Muscle layer of colon (tissue), 2 donors: ENCODE data around the gene FOXB2.

ENCODE experiments used
- H3K27ac ChIP-seq: one replicate; pipeline ENCODE4 v1.7.0; 2013; ENCODE audit warnings: low read depth, mild to moderate bottlenecking, low read length, moderate library complexity
- H3K27me3 ChIP-seq, 2 donors: one replicate each; pipeline ENCODE4 v1.7.0; 2013; ENCODE audit warnings: low read length in 2 of 2, mild to moderate bottlenecking in 2 of 2; ENCODE audit not compliant: insufficient read depth in 2 of 2, control insufficient read depth in 1 of 2
- H3K36me3 ChIP-seq: one replicate; pipeline ENCODE4 v1.7.0; 2013; ENCODE audit warnings: mild to moderate bottlenecking, low read length; ENCODE audit not compliant: insufficient read depth
- H3K4me1 ChIP-seq: one replicate; pipeline ENCODE4 v1.7.0; 2013; ENCODE audit warnings: mild to moderate bottlenecking, low read length; ENCODE audit not compliant: insufficient read depth
- H3K4me3 ChIP-seq, 2 donors: one replicate each; pipeline ENCODE4 v1.7.0; 2013; ENCODE audit warnings: low read length in 2 of 2, low read depth in 1 of 2, mild to moderate bottlenecking in 1 of 2, moderate library complexity in 1 of 2
- H3K9ac ChIP-seq: one replicate; pipeline ENCODE4 v1.7.0; 2013; ENCODE audit warnings: low read length
- H3K9me3 ChIP-seq: one replicate; pipeline ENCODE4 v1.7.0; 2013; ENCODE audit warnings: mild to moderate bottlenecking, low read length
- donor health status: abdominal sarcoma.
- donor health status: Adenocarcinoma of cecum.

FOXB2 gene

DNA sequence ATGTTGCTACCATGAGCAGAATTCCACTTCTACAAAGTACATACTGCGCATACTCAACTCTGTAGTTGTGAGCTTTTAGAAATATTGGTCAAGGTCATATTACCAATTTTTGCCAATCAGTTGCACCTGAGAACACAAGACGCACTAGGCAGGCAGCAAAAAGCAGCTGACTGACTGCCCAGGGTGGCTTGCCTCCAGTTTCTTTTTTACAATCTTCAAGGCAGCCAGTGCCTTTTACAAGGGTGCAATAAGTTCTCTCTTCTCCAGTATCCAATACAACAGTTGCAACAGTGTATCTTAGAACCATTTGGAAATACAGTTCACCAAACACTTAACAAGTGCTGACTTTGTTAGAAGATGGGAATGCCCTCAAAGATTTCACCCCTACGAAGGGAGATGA is 16.1 kb upstream of the FOXB2 start:
- H3K36me3 ChIP-seq: no peaks in the 10 kb centered on the region
- H3K4me1 ChIP-seq: no peaks in the 10 kb centered on the region
- no peaks in the 10 kb centered on the region for H3K27me3 ChIP-seq
- H3K9me3 ChIP-seq: no peaks in the 10 kb centered on the region
- no peak overlapping the region for H3K27ac ChIP-seq
- no peak overlapping the region for H3K4me3 ChIP-seq
- H3K9ac ChIP-seq: no peak overlapping the region

DNA sequence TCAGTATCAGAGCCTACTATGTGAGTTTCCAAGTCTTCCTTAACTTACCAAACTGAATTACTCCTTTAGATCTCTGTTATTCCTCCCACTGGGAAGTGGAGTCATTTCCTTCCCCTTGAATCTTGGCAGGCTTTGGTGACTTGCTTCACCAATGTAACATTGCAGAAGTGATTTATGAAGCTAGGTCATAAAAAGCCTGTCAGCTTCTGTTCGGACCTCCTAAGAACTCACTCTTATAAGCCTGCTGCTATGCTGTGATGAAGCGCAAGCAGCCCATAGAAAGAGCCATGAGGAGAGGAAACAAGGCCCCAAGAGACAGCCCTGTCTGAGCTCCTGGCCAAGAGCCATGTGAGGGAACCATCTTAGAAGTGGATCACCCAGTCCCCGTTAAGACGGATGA is 14.2 kb upstream of the FOXB2 start:
- Histone ChIP-seq H3K9ac (no peak overlapping the region), H3K27ac (no peak overlapping the region), H3K4me3 (no peak overlapping the region), H3K4me1 (no peaks in the 10 kb centered on the region), H3K27me3 (peaks cover 7 to 9% of the 10 kb centered on the region in 2 donors), H3K36me3 (no peaks in the 10 kb centered on the region), H3K9me3 (no peaks in the 10 kb centered on the region)

DNA sequence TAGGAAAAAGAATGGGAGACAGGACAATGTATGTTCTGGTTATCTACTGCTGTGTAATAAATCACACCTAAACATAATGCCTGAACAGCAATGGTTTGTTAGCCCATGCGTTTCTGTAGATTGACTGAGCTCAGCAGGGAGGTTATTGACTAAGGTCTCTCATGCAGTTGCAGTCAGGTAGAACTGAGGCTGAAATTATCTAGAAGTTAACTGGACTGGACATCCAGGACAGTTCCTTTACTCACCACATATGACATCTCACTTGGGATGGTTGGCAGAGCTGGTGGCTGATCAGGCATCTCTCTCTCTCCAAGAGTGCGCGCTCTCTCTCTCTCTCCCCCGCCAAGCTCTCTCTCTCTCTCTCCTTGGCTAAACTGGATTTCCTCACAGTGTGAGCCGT is 8.9 kb upstream of the FOXB2 start:
- Histone ChIP-seq H3K4me3 (no peak overlapping the region), H3K9ac (no peak overlapping the region), H3K27me3 (peaks cover 59 to 62% of the 10 kb centered on the region in 2 donors), H3K4me1 (peaks cover 12% of the 10 kb centered on the region), H3K9me3 (peaks cover 19% of the 10 kb centered on the region), H3K36me3 (no peaks in the 10 kb centered on the region), H3K27ac (no peak overlapping the region)

DNA sequence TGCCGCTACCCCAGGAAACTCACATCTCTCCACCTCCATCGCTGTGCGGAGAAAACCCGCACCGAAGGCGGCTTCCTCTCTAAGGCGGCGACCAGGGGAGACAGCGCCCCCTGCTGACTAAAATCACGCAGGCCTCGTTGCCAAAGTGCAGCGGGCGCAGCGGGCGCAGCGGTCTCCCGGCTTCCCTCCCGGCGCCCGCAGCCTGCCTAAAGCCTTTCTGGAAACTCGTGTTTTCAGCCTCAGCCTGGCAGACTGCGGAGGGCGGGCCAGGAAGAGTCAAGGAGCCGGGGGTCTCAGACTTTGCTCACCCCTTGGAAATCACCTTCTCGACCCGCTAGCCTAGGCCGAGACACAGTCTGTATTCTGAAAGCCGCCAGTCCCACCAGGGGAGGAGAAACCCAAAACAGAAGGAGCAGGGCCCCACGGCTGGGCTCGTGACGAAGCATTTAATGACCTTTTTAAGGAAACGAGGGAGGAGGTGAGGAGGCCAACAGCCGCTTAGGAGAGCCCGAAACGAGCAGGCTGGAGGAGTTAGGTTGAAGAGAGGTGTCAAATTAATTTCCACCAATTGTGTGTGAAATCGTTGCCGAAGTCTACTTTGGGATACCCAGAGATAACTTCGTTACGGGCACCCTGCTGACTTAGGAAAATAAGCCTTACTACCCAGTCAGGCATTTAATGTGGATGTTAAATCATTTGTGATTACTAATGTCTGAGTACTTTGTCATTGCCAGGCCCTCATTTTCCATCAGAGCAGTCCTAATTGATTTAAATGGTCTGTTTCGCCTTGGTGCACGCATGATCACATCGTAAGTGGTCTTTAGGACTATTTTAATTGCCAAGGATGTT is 7.3 kb upstream of the FOXB2 start:
- Histone ChIP-seq H3K4me3 (peak overlapping the region; percentile 32 to 53), H3K4me1 (peaks cover 22% of the 10 kb centered on the region), H3K27ac (no peak overlapping the region), H3K9ac (no peak overlapping the region), H3K27me3 (peaks cover 75 to 79% of the 10 kb centered on the region in 2 donors), H3K36me3 (no peaks in the 10 kb centered on the region), H3K9me3 (peaks cover 19% of the 10 kb centered on the region)

DNA sequence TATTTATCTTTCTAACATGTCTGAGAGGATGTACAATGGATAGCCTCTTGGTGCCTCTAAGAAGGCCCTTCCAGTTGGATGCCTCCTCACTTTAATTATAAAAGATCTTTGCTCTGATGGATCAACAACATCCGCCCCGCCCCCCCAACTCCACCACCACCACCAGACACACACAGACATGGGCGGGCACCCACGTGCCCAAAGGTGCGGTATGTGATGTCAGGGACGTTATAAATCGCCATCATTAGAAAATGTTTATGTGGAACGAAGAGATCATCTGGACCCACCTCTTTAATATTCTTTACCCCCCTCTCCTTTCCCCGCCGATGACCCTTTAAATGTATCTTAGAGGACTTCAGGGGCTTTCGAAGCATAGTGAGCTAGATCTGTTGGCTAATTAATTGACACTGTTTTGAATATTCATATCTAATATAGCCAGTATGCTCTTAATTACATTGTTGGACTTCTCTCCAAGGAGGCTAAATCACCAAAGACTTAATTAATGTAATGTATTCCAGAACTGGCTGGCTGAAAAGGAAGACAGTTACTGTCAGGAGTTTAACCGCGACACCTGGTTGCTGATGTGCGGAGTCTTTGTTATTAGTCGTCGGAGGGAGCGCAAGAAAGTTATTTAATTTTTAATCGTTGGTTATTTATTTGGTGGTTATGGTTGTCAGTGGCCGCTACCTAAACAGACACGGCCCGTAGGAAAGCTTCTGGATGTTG is 6.1 kb upstream of the FOXB2 start:
- Histone ChIP-seq H3K4me1 (peaks cover 29% of the 10 kb centered on the region), H3K4me3 (no peak overlapping the region), H3K9me3 (peaks cover 22% of the 10 kb centered on the region), H3K27me3 (peaks cover 87 to 90% of the 10 kb centered on the region in 2 donors), H3K36me3 (no peaks in the 10 kb centered on the region), H3K27ac (no peak overlapping the region), H3K9ac (no peak overlapping the region)

DNA sequence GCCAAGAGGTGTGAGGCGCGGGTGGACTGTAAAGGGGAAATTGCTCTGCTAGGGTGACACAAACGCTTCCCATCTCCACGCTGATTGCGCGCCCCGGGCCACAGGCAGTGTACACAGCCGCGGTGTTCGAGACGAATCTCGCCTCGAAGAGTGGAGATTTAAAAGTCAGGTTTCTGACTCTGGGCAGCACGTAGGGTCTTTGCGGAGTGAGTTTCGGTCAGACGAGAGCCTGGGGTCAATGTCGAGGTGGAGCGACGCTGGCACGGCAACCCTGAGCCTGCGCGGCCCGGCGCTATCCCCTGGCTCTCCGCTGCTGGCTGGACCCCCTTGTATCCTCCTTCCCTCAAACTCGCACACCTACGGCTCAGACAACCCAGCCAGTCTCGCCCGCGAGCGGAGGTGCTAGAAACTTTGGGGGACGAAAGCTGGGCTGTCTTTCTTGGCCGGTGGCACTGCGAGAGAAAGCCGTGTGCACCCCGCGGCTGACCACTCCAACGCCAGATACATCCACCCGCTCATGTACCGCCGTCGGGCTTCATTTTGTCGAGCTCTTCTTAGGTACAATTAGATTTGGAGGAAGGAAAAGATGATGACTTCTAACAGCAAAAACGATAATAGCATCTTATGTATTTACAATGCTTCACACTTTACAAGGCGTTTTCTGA is 5.4 kb upstream of the FOXB2 start:
- H3K27me3 ChIP-seq: peaks cover 87 to 97% of the 10 kb centered on the region in 2 donors
- no peak overlapping the region for H3K27ac ChIP-seq
- no peaks in the 10 kb centered on the region for H3K36me3 ChIP-seq
- peaks cover 34% of the 10 kb centered on the region for H3K4me1 ChIP-seq
- H3K4me3 ChIP-seq: no peak overlapping the region
- H3K9me3 ChIP-seq: peaks cover 22% of the 10 kb centered on the region
- no peak overlapping the region for H3K9ac ChIP-seq

DNA sequence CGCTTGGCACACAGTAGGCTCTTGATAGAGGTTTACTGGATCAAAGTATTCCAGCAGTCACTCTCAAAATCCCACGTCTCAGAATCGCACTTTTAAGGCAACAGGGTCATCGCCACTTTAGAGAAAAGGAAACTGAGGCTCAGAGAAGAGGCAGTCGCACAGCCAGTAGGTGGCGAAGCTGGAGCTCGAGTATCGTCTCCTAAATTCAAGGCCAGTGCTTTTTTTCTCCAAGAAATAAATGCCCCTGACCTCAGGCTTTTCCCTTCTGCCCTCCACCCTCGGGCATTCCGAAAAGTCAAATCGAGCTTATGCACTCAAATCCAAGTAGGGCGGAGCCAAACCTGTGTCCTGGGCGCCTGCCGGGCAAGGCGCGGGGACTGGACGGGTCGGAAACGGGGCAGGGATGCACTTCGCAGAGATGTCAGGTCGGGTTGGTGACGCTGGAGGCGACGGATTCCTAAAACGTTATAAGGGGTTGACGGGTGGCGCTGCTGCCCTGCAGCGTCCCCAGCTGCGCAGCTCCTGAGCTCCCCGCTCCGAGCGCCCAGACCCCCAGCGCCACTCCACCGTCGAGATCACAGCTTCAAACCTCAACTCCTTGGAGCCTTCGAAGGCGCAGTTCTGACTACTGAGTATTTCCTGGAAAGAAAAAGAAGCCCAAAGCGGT is 4.7 kb upstream of the FOXB2 start:
- no peaks in the 10 kb centered on the region for H3K36me3 ChIP-seq
- no peak overlapping the region for H3K9ac ChIP-seq
- no peak overlapping the region for H3K27ac ChIP-seq
- peaks cover 41% of the 10 kb centered on the region for H3K4me1 ChIP-seq
- peaks cover 22% of the 10 kb centered on the region for H3K9me3 ChIP-seq
- H3K4me3 ChIP-seq: no peak overlapping the region
- peaks cover 91 to 100% of the 10 kb centered on the region in 2 donors for H3K27me3 ChIP-seq

DNA sequence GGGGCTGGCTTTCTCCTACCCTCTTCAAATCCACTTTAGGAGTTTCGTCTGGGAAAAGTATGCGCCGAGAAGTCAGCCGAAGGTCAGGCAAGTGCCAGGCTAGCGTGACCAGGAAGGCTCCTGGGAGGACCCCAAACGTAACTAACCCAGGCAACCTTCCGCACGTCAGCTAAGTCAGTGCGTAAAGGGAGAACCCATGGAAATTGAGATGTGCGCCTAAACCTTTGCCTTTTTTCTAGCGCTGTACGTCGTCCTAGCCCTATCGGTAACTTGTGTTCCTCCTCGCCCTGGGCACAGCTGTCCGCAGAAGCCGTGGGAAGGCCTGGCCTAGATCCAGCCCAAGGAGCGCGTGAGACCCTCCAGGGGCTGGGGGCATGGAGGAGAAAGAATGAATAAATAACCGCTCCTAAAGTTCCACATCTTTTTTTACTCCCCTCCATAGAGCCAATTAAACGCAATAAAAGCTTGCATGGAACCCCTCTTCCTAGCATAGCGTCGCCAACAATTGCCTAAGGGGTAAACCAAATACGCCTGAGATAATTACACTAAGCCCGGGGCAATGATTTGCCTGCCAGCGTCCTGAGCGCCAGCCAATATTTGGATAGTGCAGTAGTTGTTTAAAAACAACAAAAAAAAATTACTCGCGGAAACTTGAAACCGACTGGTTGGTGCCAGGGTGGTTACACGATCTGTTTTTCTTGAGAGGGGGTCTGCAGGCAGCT is 4.0 kb upstream of the FOXB2 start:
- no peak overlapping the region for H3K9ac ChIP-seq
- H3K36me3 ChIP-seq: no peaks in the 10 kb centered on the region
- H3K4me1 ChIP-seq: peaks cover 41% of the 10 kb centered on the region
- H3K9me3 ChIP-seq: peaks cover 22% of the 10 kb centered on the region
- H3K27me3 ChIP-seq: peaks cover 84 to 97% of the 10 kb centered on the region in 2 donors
- no peak overlapping the region for H3K27ac ChIP-seq
- H3K4me3 ChIP-seq: no peak overlapping the region

DNA sequence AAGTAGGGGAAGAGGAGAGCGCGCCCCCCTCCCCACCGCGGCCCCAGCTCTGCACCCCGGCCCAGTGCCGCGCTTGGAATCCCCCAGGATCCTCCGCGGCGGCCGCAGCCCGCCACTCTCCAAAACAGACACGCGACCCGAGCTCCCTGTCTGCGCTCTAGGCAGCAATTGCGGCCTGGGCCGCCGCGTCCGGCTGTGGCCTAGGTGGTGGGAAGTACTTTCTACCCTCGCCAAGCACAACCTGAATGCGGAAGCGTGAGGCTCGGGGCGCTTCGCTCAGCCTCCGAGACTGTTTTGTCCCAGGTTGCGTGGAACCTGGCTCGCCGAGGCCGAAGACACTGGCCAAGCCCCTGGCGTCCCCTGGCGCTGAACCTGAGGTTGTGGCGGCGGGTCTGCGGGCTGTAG is 3.3 kb upstream of the FOXB2 start:
- Histone ChIP-seq H3K9ac (no peak overlapping the region), H3K4me3 (no peak overlapping the region), H3K4me1 (peaks cover 41% of the 10 kb centered on the region), H3K27ac (no peak overlapping the region), H3K27me3 (peaks cover 85 to 97% of the 10 kb centered on the region in 2 donors), H3K9me3 (peaks cover 22% of the 10 kb centered on the region), H3K36me3 (no peaks in the 10 kb centered on the region)

DNA sequence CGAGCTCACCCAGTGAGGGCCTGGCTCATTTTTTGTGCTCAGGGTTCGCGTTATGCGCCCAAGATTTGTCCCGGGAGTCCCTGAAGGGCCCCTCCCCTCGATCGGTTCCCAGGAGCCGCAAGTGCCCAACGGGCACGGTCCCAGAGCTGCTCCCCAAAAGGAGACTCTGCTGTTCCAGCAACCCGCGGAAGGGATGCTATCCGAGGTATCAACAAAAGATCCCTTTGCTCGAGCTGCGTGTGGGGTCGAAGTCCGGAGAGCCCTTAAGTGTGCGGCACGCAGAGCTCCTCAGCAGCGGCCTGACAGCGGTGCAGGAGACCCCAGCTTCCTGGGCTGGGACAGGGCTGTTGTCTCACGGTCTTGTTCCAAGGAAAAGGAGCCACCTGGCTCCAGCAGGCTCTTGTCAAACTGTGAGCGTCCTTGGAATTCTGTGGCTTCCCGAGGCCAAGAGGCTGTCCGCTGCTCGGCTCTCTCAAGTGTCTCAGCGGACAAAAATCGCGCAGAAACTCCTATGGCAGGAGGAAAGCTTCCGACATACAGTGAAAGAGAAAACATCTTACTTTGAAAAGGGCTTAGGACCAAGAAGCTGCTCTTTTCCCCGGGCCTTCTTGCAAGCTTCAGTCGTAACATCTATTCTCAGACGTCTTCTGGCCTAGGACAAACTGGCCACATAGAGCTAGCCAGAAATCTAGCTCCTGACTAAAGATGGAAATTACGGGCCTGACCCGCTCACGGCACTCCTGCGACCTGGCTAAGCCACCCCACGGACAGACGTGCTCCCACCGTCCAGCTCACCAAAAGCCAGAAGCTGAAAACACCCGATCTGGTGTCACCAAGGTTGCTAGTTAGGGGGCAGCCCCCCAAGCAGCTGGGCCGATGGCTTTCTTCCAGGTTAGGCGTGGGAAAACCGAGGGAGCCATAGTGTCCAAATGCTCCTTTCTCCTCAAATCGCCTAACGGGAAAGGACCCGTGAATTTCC is 2.6 kb upstream of the FOXB2 start:
- Histone ChIP-seq H3K4me3 (no peak overlapping the region), H3K27me3 (peaks cover 85 to 97% of the 10 kb centered on the region in 2 donors), H3K9me3 (peaks cover 27% of the 10 kb centered on the region), H3K9ac (no peak overlapping the region), H3K4me1 (peaks cover 48% of the 10 kb centered on the region), H3K27ac (no peak overlapping the region), H3K36me3 (no peaks in the 10 kb centered on the region)
